Activated effector memory CD4-positive, alpha-beta T cell treated with anti-CD3 and anti-CD28 coated beads, Interleukin-2, amount 50 U/mL, for 16 hours (primary cell): ENCODE measurements around the gene NMT2.

Source experiments
- DNase-seq: peaks from one replicate; pipeline ENCODE4 v3.0.0-alpha.2; 2020

The NMT2 gene

GRCh38 chr10:15084502-15084922, 84.0 kb downstream of the NMT2 start:
- DNase-seq: no peak

GRCh38 chr10:15083674-15084501, 84.6 kb downstream of the NMT2 start:
- no peak for DNase-seq

- DNase-seq: no peak
These were observed 93.1 kb downstream of the NMT2 start for GRCh38 chr10:15075421-15075820.

- DNase-seq: no peak
These were observed 96.1 kb downstream of the NMT2 start for GRCh38 chr10:15072358-15072757.

GRCh38 chr10:15069230-15069629, 99.3 kb downstream of the NMT2 start:
- DNase-seq: no peak

GRCh38 chr10:15068802-15069201, 99.7 kb downstream of the NMT2 start:
- DNase-seq: no peak

GRCh38 chr10:15067154-15067553, 101.3 kb downstream of the NMT2 start:
- DNase-seq: no peak

GRCh38 chr10:15060638-15061037, 107.9 kb downstream of the NMT2 start:
- no peak for DNase-seq

- no peak for DNase-seq
These were observed 108.6 kb downstream of the NMT2 start for GRCh38 chr10:15059914-15060313.

- DNase-seq: no peak
These were observed 109.8 kb downstream of the NMT2 start for GRCh38 chr10:15058689-15059088.
